HG02870 (cell line): ENCODE results near the gene SORCS2.

Experiments used
- ATAC-seq: cut with Tn5 transposase; IDR thresholded peaks from one replicate; pipeline ENCODE4 v1.9.1; 2021; ENCODE audit warnings: mild to moderate bottlenecking, moderate library complexity; ENCODE audit not compliant: unreplicated experiment

The SORCS2 gene

DNA sequence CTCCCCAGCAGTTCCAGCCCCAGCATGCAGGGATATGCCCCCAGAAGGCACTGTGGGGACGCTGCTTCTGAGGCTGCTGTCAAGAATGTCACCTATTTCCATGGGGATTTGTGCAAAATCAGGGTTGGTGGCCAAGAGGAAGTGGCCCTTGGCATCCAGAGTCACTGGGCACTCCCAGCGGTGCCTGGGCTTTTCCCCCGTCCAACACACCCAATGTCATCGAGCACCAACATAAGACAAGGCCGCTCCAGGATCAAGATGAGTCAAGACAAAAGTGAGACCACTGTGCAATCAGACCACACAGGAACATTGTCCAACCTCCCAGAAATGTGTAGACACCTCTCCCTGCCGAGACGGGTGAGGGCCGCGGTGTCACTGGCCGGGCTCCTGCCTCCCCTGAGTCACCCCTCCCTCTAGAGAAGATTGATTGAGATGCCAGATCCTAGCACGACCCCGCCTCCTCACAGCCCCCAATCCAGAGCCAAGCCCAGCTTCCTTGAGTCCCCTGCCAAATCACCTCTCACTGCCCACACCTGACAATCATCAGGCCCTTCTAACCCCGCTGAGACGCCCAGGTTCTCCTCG is 553.1 kb downstream of the SORCS2 start:
- no peak for ATAC-seq

DNA sequence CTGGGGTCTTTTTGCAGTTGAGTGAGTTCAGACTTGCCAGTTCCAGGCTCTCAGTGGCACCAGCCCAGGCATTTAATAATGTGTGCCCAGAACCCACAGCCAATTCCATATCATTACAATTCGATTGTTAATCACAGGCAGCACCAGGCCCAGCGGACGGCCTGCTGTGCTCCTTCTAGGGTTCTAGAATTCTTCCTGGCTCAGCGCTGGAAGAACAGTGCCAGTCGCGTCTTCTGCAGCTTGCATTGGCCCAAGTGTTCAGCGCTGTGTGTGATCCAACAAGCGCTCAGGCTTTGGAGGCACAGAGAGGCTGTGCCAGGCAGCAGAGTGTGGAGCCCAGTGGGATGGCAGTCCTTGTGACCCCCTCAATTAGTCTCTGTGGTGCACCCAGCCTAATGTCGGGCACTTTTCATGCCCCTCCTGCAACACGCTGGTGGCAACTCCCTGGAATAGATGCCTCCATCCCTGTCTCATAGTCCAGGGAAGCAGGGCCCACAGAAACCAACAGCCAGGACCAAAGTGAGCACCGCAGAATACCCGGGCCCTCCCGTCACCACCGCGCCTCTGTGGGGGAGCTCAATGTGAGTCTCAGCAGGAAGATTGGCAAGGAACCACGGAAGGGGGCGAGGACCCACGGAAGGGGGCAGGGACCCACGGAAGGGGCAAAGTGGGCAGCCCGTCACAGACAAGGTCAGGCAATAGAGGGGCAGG is 554.2 kb downstream of the SORCS2 start:
- ATAC-seq, result no peak

DNA sequence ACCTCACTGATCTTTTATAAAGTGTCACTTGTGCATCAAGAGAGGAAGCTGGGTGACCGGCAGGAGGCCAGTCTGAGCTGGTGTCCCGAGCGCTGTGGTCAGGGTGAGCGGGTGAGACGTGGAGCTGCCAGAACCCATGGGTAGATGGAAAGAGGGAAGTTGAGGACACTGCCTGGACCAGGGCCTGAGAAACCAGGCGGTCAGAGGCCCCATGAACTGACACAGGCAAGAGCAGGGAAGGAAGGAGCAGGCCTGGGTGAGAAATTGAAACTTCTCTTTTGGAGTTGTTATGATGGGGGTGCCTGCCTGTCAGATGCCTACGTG is 554.7 kb downstream of the SORCS2 start:
- ATAC-seq, result no peak

DNA sequence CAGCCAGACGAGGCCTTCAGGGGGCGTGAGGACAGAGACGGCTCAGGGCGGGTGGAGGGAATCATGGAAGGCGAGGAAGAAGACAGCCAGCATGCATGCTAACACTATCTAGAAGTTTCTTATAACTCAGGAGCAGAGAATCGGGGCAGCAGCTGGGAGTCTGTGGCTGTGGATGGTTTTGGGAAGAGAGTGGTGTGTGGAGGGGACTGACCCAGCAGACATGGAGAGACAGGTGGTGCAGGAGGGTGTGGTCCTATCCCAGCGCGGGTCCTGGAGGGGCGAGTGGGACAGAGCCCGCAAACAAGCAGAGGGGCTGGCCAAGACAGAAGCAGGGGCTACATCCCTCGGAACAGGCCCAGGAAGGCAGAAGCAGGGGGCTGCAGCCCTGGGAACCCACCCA is 555.2 kb downstream of the SORCS2 start:
- ATAC-seq, result no peak

DNA sequence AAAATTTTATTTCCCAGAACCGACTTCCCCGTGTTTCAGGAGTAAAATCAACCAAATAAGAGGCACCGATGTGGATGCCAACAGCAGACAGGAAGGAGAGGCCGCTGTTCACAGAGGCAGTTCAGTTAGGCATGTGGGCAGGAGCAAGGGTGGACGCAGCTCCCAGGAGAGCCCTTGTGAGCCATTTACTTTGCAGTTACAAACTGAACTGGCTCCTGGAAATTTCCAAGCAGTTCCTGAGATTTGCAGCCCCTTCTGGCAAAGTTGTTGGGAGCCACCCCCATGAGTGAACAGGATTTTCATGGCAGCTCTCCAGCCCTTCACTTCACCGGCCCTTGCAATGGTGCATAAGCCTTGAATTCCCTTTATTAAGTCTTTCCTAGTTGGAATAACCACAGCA is 558.2 kb downstream of the SORCS2 start:
- ATAC-seq, result no peak

DNA sequence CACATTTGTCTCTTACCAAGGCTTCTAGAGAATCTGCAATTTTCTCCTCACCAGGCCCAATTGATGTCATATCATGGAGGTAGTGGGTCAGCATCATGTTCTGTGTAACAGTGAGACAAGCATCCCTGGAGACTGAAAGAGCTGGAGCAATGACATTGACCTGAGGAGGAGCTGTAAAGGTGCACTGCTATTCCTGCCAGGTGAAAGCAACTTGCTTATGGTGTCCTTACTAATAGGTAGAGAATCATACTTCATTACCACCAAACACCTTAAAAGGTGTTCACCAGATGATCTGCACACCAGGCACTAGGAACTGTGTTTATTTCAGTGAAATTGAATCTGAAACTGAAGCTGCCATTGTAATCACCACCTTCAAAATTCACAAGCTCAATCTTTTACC is 558.6 kb downstream of the SORCS2 start:
- no peak for ATAC-seq

DNA sequence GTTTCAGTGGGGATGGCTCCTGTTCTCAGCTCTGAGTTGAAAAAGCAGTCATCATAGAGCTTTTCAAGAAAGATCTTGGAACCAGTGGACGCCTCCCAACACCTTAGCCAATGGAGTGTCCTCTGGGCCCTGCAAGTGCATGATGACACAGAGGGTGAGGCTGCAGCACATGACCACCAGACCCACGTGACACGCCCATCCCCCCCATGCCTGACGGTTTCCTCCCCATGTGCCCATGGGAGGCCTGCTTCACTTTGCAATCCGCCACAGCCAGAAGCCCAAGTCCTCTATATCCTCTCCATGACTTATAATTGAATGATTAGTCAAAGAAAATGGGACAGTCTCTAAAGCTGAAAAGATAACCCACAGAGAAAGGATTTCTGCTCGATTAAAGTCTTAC is 560.3 kb downstream of the SORCS2 start:
- ATAC-seq, result no peak

DNA sequence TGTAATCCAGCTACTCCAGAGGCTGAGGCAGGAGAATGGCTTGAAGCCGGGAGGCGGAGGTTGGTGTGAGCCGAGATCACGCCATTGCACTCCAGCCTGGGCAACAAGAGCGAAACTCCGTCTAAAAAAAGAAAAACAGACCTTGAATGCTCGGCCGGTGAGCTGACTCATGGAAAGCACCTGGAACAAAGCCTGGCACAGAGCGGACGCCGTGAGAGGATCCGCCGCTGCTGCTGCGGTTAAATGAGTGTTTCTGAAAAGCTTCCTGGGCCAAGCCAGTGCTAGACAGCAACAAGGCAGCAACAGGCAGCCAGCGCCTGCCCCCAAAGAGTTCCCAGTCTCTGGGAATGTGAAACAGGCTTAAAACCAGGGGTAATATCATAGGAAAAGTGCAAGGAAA is 560.9 kb downstream of the SORCS2 start:
- no peak for ATAC-seq

DNA sequence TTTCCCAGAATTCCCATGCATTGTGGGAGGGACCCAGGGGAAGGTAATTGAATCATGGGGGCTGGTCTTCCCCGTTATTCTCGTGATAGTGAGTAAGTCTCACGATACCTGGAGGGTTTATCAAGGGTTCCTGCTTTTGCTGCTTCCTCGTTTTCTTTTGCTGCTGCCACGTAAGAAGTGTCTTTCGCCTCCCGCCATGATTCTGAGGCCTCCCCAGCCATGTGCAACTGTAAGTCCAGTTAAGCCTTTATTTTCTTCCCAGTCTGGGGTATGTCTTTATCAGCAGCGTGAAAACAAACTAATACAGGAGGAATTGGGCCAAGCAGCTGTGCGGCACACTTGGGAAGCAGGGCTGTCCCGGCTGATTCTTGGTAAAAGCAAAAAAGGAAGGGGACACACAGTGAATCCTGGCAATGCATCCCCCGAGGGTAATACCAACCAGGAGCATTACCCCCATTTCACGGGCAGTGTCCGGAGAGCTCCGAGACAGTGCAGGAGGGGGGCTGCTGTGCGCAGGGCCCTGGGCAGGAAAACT is 561.7 kb downstream of the SORCS2 start:
- no peak for ATAC-seq

DNA sequence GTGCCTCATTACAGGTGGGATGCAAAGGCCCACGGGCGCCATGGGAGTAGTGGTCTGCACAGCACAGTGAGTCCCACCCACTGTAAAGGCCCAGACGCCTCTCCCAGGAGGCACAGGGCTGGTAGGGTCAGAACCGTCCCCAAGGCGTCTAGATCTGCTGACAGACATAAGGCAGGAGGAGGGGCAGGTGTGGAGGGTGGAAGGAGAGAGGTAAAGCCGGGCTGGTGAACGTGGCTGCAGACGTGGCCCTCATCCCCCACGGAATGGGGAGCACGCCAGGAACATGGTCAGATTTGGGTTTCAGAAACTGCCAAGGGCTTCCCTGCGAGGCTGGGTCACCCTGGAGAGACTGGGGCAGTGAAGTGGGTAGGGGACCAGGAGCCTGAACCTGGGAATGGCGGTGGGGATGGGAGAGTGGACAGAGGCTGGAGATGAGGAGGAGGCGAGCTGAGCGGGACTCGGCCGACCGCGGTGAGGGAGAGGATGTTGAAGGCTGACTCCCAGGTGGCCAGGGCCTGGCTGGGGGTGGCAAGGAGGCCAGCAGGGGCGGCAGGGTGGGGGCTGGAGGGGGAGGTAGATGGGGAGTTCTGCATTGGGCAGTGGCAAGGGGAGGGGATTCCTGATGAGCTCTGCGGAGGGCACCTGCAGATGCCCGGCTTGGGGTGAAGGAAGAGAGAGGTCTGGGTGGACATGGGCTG is 562.4 kb downstream of the SORCS2 start:
- no peak for ATAC-seq

DNA sequence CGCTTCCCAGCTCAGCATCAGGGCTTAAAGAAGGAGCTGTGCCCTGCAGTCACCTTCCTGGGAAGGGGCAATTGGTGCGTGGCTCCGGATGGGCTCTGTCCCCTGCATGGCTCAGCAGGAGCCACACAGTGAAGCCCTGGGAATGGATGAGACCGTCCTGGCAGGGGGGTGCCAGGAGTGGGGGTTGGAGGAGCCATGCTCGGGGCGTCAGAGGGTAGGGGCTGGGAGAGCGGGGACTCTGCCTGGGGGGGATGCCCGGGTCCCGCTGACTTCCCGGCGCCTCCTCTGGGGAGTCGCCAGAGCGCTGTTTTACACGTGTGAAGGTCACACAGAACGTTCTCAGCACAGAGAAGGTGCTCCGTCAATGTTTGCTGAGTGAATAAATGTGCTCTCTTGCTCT is 563.2 kb downstream of the SORCS2 start:
- ATAC-seq, result no peak

DNA sequence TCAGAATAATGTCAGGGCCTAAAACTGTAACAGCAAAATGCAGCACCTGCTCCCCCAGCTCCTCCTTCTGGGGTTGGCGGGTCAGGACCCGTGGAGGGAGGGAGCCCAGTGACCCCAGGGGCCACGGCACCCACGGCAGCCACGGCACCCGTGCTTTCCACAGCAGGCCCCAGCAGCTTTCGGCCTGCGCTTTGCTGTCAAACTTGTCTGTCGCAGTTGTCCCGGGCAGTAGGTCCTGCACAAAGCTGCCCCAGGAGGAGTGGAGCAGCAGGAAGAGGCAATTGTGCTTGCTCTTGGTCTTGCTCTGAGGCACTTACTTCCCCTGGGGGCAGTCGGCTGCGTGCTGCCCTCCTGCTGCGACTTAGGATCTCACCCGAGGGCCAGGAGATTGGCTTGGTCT is 563.7 kb downstream of the SORCS2 start:
- ATAC-seq, result no peak

DNA sequence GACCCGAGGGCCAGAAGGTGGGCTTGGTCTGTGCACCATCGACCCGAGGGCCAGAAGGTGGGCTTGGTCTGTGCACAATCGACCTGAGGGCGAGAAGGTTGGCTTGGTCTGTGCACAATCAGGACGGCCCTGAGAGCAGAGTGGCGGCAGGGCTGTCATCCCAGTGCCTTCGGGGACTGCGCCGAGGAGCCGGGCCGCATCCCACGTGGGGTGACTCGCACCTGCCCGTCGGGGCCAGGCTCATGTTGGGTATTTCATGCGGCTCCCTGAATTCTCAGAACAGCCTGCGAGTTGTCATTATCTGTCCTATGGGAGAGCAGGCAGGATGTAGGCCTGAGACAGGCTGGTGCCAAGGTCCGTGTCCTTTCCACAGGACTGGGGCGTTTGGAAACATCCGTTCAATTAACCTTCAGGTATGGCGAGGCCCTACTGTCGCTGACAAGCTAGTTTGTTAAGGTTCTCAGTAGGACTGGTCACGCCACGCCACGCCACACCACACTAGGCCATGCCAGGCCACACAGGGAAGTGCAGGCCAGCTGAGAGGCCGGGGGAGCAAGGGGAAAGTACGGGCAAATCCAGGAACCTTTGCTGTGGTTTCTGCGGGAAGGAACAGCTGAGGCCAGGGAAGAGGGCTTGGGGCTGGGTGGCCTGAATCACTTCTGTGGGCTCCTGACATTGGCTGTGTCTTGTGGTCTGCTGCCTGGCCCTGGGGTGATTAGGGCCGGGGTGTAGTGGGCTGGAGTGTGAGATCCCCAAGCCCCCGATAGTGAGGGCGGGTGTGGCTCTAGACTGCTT is 564.4 kb downstream of the SORCS2 start:
- ATAC-seq, result no peak

DNA sequence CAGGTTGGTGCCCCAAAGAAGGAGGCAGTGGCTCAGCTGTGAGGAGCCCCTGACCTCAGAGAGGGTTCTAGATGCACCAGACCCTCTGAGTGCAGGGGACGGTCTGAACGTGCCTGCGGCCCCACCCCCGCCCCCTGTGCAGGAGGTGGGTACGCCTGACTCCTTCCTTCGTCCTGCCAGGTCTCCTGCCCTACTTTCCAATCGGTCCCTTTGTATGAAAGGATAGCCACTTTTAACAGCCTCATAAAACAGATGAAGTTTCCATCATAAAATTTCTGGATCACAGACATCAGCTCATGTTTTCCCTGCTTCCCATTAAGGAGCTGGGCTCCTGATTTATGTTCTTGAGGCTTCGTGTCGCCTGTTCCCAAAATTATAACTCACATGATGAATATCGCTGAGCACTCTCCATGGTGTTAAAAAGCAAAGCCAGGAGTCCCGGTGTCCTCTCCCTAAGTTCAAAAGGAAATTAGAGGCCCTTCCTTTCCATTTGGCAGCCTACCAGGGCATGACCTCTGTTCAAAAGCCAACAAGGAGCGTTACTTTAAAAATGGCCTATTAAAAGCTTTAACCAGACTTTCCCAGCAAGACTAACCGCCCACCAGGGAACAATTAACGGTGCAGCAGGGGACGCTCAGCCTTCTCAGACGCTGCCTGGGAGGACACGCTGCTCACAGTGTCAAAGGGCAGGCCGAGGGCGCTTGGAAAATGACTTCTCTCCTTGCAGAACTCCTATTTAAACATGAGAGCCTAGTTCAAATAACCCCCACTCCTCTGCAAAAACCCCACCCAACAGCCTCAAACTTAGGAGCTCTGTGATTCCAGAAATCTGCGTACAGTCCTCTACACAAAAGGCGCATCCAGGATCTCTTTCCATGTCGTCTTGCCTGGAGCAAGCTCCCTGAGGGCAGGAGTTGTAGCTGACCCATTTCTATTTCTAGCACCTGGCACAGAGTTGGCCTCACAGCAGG is 565.4 kb downstream of the SORCS2 start:
- no peak for ATAC-seq

DNA sequence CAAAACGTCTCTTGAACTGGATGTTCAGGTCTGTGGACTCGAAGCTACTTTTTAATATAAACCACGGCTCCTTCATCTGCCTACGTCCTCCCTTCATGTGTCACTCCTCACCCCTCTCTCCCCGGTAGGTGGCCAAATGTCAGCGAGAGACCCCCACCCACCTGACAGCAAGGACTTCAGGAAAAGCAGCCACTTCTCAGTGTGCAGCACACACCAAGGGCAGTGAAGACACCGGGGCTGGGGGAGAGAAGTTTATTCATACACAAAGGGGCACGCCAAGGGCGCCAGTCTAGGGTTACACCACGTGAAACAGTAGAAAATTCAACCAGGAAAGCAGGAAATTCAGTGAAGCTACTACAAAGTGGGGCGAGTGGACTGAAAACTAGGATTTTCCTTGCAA is 566.1 kb downstream of the SORCS2 start:
- ATAC-seq, result no peak

DNA sequence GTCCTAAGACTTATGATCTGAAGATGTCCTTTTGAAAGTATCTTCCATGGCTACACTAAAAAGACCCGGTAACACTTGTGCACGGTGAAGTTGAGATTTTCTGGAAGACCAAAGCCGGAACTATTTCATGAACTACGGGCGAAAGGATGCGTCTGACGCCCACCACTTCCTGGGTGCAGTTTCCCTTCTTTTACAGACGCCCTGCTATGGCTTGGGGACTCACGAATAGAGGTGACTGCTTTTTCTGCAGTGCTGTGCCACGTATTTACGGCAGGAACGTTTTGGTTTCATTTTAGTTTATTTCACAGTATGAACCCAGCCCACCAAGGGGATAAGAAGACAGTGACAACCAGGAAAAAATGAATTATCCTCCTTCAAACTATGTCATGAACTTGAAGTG is 566.9 kb downstream of the SORCS2 start:
- ATAC-seq, result no peak

DNA sequence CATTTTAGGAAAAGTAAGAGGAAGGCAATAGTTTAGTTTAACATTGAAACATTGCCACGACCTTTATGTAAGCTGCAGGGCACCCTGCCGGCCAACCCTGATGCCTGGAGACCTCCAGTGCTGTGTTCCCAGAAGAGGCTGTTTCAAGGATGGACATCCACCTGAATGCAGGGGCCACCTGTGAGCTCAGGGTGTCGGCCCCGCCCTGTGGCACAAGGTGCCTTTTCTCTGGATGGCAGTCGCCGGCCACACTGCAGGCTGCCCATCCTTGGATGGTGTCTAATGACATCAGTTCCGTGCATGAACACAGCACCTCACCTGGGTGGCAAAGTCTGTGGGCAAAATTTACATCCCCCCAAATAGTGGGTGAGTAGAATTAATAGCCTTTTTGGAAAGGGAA is 567.3 kb downstream of the SORCS2 start:
- no peak for ATAC-seq

DNA sequence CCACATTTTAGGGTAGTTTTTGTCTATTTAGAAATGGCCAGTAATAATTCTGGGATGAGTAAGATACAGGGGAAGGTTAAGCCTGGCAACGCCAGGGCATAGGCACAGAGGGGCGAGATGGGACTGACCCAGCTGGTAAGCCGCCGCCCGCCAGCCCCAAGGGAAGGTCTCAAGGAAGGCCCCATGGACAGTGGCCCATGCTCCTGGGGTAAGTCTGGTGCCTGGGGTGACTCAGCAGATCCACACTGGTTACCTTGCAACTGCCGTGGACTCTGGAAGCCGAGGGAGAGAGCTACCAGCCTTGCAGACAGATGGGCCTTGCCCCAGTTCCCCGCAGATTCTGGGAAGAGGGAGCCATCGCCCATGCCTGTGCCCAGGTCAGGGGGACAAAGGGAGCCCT is 567.9 kb downstream of the SORCS2 start:
- no peak for ATAC-seq

DNA sequence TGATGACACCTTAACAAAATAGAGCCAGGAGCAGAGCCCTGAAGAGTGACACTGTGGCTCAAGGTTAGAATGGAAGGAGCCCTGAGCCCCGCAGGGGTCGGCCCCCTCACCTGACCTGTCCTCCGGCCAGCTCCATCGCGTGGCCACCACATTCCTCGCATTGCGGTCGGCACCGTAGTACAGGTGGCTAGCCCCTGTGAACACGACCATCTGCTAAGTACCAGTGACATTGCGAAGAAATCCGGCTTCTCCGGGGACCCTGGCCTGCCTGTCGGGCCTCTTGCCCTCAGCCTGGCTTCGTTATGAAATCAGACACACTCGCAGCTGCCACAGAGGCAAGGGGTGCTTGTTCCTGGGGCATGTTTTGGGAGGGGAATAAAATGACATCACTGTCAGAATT is 568.4 kb downstream of the SORCS2 start:
- no peak for ATAC-seq

DNA sequence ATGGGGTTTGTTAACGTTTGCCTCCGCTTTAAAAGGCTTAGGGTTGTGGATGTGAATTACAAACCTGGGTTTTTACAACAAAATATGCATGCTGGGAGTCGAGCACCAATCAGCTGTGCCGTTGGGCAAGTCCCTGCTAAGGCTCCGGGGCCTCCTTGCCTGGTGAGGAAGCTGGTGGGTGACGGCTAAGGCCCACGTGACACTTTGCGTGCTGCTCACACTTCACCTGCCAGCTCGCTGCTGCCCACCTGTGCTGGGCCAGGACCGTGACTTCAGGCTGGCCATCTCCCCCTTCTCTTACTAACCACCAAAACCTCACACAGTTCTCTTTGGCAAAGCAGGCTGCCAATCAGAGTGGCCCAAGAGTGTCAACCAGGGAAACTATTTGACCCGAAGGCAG is 569.0 kb downstream of the SORCS2 start:
- ATAC-seq, result no peak
